ENCODE data around the gene NAV3.

NAV3 gene

GRCh38 chr12:77834618-77835017 is 3.9 kb downstream of the NAV3 start:
- Histone ChIP-seq H4K8ac (ENCODE audit: low read depth, low read length) (no peak overlapping the region), H3K36me3 (ENCODE audit: control insufficient read depth, insufficient read depth, low read length) (no peaks in the 10 kb centered on the region), H3K27me3 (ENCODE audit: insufficient read depth, low read length, poor library complexity) (no peaks in the 10 kb centered on the region), H3K18ac (ENCODE audit: low read length) (no peak overlapping the region), H3K27ac (ENCODE audit: low read depth, low read length) (no peak overlapping the region), H3K23ac (ENCODE audit: low read length) (no peak overlapping the region), H3K9ac (ENCODE audit: low read length) (no peak overlapping the region), H3K79me2 (ENCODE audit: control insufficient read depth, insufficient read depth, low read length) (no peaks in the 10 kb centered on the region), H2BK5ac (ENCODE audit: low read length) (no peak overlapping the region), H3K4me2 (ENCODE audit: low read length) (no peak overlapping the region), H2BK120ac (ENCODE audit: low read depth, low read length) (no peak overlapping the region), H3K4ac (ENCODE audit: low read depth, low read length) (no peak overlapping the region), H3K4me3 (ENCODE audit: low read length) (no peak overlapping the region), H3K79me1 (ENCODE audit: low read length) (no peaks in the 10 kb centered on the region), H3K56ac (ENCODE audit: low read length) (no peak overlapping the region), H2BK15ac (replicated peaks; ENCODE audit: low read depth) (no peak overlapping the region), H3K4me1 (ENCODE audit: control insufficient read depth, low read depth, low read length) (no peaks in the 10 kb centered on the region), H2AK5ac (ENCODE audit: low read length) (no peak overlapping the region), H4K5ac (ENCODE audit: low read length) (no peak overlapping the region)
- no CpG with 5 or more reads among the region's 2 CpGs for WGBS (ENCODE audit: extremely low coverage, insufficient coverage, low lambda C conversion rate)
- DNase-seq, result no peak

DNA sequence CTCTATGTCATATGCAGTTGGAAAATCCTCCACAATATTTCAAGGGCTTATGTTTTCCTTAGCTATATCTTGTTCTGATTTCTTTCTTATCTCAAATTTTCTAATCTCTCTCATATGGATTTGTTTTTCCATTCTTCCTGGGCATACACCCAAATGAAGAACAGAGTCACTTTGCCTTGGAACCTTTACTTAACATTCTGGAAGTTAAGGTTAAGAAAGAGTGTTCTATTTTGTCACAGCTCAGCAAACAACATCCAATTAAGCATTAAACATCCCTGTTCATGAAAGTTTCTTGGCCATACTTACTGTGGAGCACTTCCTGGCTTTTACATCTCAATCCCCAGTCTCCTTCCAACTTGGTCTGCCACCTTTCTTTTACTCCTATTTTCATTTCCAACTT is 5.3 kb downstream of the NAV3 start:
- Histone ChIP-seq H2BK15ac (replicated peaks; ENCODE audit: low read depth) (no peak overlapping the region), H3K9ac (ENCODE audit: low read length) (no peak overlapping the region), H3K4ac (ENCODE audit: low read depth, low read length) (no peak overlapping the region), H3K23ac (ENCODE audit: low read length) (no peak overlapping the region), H3K27me3 (ENCODE audit: insufficient read depth, low read length, poor library complexity) (no peaks in the 10 kb centered on the region), H3K4me2 (ENCODE audit: low read length) (no peak overlapping the region), H2AK5ac (ENCODE audit: low read length) (no peak overlapping the region), H4K8ac (ENCODE audit: low read depth, low read length) (no peak overlapping the region), H3K56ac (ENCODE audit: low read length) (no peak overlapping the region), H3K4me3 (ENCODE audit: low read length) (no peak overlapping the region), H3K27ac (ENCODE audit: low read depth, low read length) (no peak overlapping the region), H4K5ac (ENCODE audit: low read length) (no peak overlapping the region), H2BK5ac (ENCODE audit: low read length) (no peak overlapping the region), H3K79me2 (ENCODE audit: control insufficient read depth, insufficient read depth, low read length) (no peaks in the 10 kb centered on the region), H3K36me3 (ENCODE audit: control insufficient read depth, insufficient read depth, low read length) (no peaks in the 10 kb centered on the region), H3K18ac (ENCODE audit: low read length) (no peak overlapping the region), H3K4me1 (ENCODE audit: control insufficient read depth, low read depth, low read length) (no peaks in the 10 kb centered on the region), H3K79me1 (ENCODE audit: low read length) (no peaks in the 10 kb centered on the region), H2BK120ac (ENCODE audit: low read depth, low read length) (no peak overlapping the region)
- no peak for DNase-seq

DNA sequence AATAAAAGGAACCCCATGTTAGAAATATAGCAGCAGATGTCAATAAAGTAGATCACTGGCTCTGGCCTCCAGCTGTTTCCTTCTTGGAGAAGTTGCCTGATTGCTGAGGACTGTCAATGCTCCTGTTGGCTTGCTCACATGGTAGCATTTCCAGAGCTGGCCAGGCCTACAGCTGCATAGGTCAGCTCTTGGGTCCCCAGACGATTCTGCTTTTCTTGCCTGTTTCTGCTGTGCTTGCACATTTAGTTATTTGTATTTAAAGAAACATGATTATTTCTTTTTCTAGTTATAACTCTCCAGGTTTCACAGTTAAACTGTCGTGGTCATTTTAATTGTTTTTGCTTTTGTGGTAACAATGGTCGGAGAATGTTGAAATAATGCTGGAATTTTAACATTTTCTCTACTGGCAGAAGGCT is 7.2 kb downstream of the NAV3 start:
- Histone ChIP-seq H3K27me3 (ENCODE audit: insufficient read depth, low read length, poor library complexity) (no peaks in the 10 kb centered on the region), H2BK5ac (ENCODE audit: low read length) (no peak overlapping the region), H3K4ac (ENCODE audit: low read depth, low read length) (no peak overlapping the region), H3K23ac (ENCODE audit: low read length) (no peak overlapping the region), H2BK15ac (replicated peaks; ENCODE audit: low read depth) (no peak overlapping the region), H3K36me3 (ENCODE audit: control insufficient read depth, insufficient read depth, low read length) (no peaks in the 10 kb centered on the region), H3K18ac (ENCODE audit: low read length) (no peak overlapping the region), H3K9ac (ENCODE audit: low read length) (no peak overlapping the region), H3K27ac (ENCODE audit: low read depth, low read length) (no peak overlapping the region), H3K4me1 (ENCODE audit: control insufficient read depth, low read depth, low read length) (no peaks in the 10 kb centered on the region), H3K4me2 (ENCODE audit: low read length) (no peak overlapping the region), H2AK5ac (ENCODE audit: low read length) (no peak overlapping the region), H3K79me2 (ENCODE audit: control insufficient read depth, insufficient read depth, low read length) (no peaks in the 10 kb centered on the region), H4K5ac (ENCODE audit: low read length) (no peak overlapping the region), H3K4me3 (ENCODE audit: low read length) (no peak overlapping the region), H3K56ac (ENCODE audit: low read length) (no peak overlapping the region), H2BK120ac (ENCODE audit: low read depth, low read length) (no peak overlapping the region), H3K79me1 (ENCODE audit: low read length) (no peaks in the 10 kb centered on the region), H4K8ac (ENCODE audit: low read depth, low read length) (no peak overlapping the region)
- no peak for DNase-seq
- WGBS (ENCODE audit: extremely low coverage, insufficient coverage, low lambda C conversion rate), result no CpG with 5 or more reads among the region's 3 CpGs

- no peak overlapping the region for H4K8ac ChIP-seq (ENCODE audit: low read depth, low read length)
- no peak overlapping the region for H2BK5ac ChIP-seq (ENCODE audit: low read length)
- no peak overlapping the region for H2BK15ac ChIP-seq (replicated peaks; ENCODE audit: low read depth)
- H2AK5ac ChIP-seq (ENCODE audit: low read length), result no peak overlapping the region
- H3K18ac ChIP-seq (ENCODE audit: low read length), result no peak overlapping the region
- H3K9ac ChIP-seq (ENCODE audit: low read length), result no peak overlapping the region
- H3K4me2 ChIP-seq (ENCODE audit: low read length), result no peak overlapping the region
- no peak overlapping the region for H3K27ac ChIP-seq (ENCODE audit: low read depth, low read length)
- no peaks in the 10 kb centered on the region for H3K4me1 ChIP-seq (ENCODE audit: control insufficient read depth, low read depth, low read length)
- H3K4me3 ChIP-seq (ENCODE audit: low read length), result no peak overlapping the region
- H3K4ac ChIP-seq (ENCODE audit: low read depth, low read length), result no peak overlapping the region
- H3K27me3 ChIP-seq (ENCODE audit: insufficient read depth, low read length, poor library complexity), result no peaks in the 10 kb centered on the region
- no peak overlapping the region for H4K5ac ChIP-seq (ENCODE audit: low read length)
- no peak overlapping the region for H3K56ac ChIP-seq (ENCODE audit: low read length)
- no peaks in the 10 kb centered on the region for H3K36me3 ChIP-seq (ENCODE audit: control insufficient read depth, insufficient read depth, low read length)
- DNase-seq, result no peak
- H3K79me1 ChIP-seq (ENCODE audit: low read length), result no peaks in the 10 kb centered on the region
- no peaks in the 10 kb centered on the region for H3K79me2 ChIP-seq (ENCODE audit: control insufficient read depth, insufficient read depth, low read length)
- H2BK120ac ChIP-seq (ENCODE audit: low read depth, low read length), result no peak overlapping the region
- H3K23ac ChIP-seq (ENCODE audit: low read length), result no peak overlapping the region
These were observed 10.8 kb downstream of the NAV3 start for GRCh38 chr12:77841521-77841920.

- Histone ChIP-seq H3K23ac (ENCODE audit: low read length) (no peak overlapping the region), H3K27me3 (ENCODE audit: insufficient read depth, low read length, poor library complexity) (no peaks in the 10 kb centered on the region), H3K4ac (ENCODE audit: low read depth, low read length) (no peak overlapping the region), H3K56ac (ENCODE audit: low read length) (no peak overlapping the region), H4K5ac (ENCODE audit: low read length) (no peak overlapping the region), H2AK5ac (ENCODE audit: low read length) (no peak overlapping the region), H2BK15ac (replicated peaks; ENCODE audit: low read depth) (no peak overlapping the region), H2BK5ac (ENCODE audit: low read length) (no peak overlapping the region), H3K79me1 (ENCODE audit: low read length) (no peaks in the 10 kb centered on the region), H3K4me3 (ENCODE audit: low read length) (no peak overlapping the region), H3K9ac (ENCODE audit: low read length) (no peak overlapping the region), H2BK120ac (ENCODE audit: low read depth, low read length) (no peak overlapping the region), H3K36me3 (ENCODE audit: control insufficient read depth, insufficient read depth, low read length) (no peaks in the 10 kb centered on the region), H4K8ac (ENCODE audit: low read depth, low read length) (no peak overlapping the region), H3K4me2 (ENCODE audit: low read length) (no peak overlapping the region), H3K27ac (ENCODE audit: low read depth, low read length) (no peak overlapping the region), H3K79me2 (ENCODE audit: control insufficient read depth, insufficient read depth, low read length) (no peaks in the 10 kb centered on the region), H3K18ac (ENCODE audit: low read length) (no peak overlapping the region), H3K4me1 (ENCODE audit: control insufficient read depth, low read depth, low read length) (no peaks in the 10 kb centered on the region)
- no CpG with 5 or more reads among the region's 5 CpGs for WGBS (ENCODE audit: extremely low coverage, insufficient coverage, low lambda C conversion rate)
- DNase-seq, result peak; percentile 6
These were observed 11.7 kb downstream of the NAV3 start for GRCh38 chr12:77842430-77842829.

DNA sequence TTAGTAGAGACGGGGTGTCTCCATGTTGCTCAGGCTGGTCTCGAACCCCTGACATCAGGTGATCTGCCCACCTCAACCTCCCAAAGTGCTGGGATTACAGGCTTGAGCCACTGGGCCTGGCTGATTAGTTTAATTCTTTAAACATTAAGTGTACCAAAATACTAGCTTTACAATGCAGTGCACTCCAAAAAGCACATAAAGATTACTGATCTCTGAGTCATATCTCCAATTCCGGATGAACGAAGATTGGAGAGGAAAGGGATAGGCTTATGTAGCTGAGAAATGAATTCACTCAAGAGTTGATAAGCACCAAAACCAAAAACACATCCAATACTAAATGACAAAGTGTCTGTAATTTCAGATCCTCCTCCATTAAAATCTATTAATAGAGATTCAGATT is 15.1 kb downstream of the NAV3 start:
- no peak overlapping the region for H3K27ac ChIP-seq (ENCODE audit: low read depth, low read length)
- no peaks in the 10 kb centered on the region for H3K27me3 ChIP-seq (ENCODE audit: insufficient read depth, low read length, poor library complexity)
- H3K56ac ChIP-seq (ENCODE audit: low read length), result no peak overlapping the region
- no peak overlapping the region for H4K8ac ChIP-seq (ENCODE audit: low read depth, low read length)
- H2BK5ac ChIP-seq (ENCODE audit: low read length), result no peak overlapping the region
- DNase-seq, result no peak
- no peak overlapping the region for H3K23ac ChIP-seq (ENCODE audit: low read length)
- no peak overlapping the region for H4K5ac ChIP-seq (ENCODE audit: low read length)
- no peaks in the 10 kb centered on the region for H3K36me3 ChIP-seq (ENCODE audit: control insufficient read depth, insufficient read depth, low read length)
- H3K9ac ChIP-seq (ENCODE audit: low read length), result no peak overlapping the region
- no peak overlapping the region for H3K18ac ChIP-seq (ENCODE audit: low read length)
- H2BK120ac ChIP-seq (ENCODE audit: low read depth, low read length), result no peak overlapping the region
- H3K79me1 ChIP-seq (ENCODE audit: low read length), result no peaks in the 10 kb centered on the region
- no peaks in the 10 kb centered on the region for H3K79me2 ChIP-seq (ENCODE audit: control insufficient read depth, insufficient read depth, low read length)
- WGBS (ENCODE audit: extremely low coverage, insufficient coverage, low lambda C conversion rate), result no CpG with 5 or more reads among the region's 4 CpGs
- H3K4me1 ChIP-seq (ENCODE audit: control insufficient read depth, low read depth, low read length), result no peaks in the 10 kb centered on the region
- no peak overlapping the region for H3K4me3 ChIP-seq (ENCODE audit: low read length)
- H2BK15ac ChIP-seq (replicated peaks; ENCODE audit: low read depth), result no peak overlapping the region
- H3K4me2 ChIP-seq (ENCODE audit: low read length), result no peak overlapping the region
- no peak overlapping the region for H2AK5ac ChIP-seq (ENCODE audit: low read length)
- no peak overlapping the region for H3K4ac ChIP-seq (ENCODE audit: low read depth, low read length)

Measured in mesendoderm (in vitro differentiated cells).